ENCODE data around the gene PLA2R1.

The PLA2R1 gene

GRCh38 chr2:160104115-160104514 is 41.7 kb upstream of the PLA2R1 start:
- H3K79me2 ChIP-seq (ENCODE audit: insufficient read depth, low read length): no peaks in the 10 kb centered on the region
- no peaks in the 10 kb centered on the region for H3K27me3 ChIP-seq (ENCODE audit: insufficient read depth, low read length)
- no peak overlapping the region for H3K9ac ChIP-seq (ENCODE audit: low read length)
- H3K9me2 ChIP-seq (ENCODE audit: low read depth, low read length): no peaks in the 10 kb centered on the region
- H3K27ac ChIP-seq (ENCODE audit: low read depth, low read length, poor library complexity, severe bottlenecking): no peak overlapping the region
- no peaks in the 10 kb centered on the region for H3K9me3 ChIP-seq (ENCODE audit: low read length)
- H3K4me2 ChIP-seq (ENCODE audit: low read length): no peak overlapping the region
- no peak overlapping the region for H2AFZ ChIP-seq (ENCODE audit: low read length)
- H3K4me3 ChIP-seq (ENCODE audit: low read depth, low read length, poor library complexity, severe bottlenecking): no peak overlapping the region
- H4K20me1 ChIP-seq (ENCODE audit: insufficient read depth, low read length): no peaks in the 10 kb centered on the region
- TF ChIP-seq CTCF (IDR thresholded peaks at IDR 0.05; ENCODE audit: low read length): no peak
- TF ChIP-seq EZH2 (IDR thresholded peaks at IDR 0.05; ENCODE audit: borderline replicate concordance, low read length): no peak
- H3K36me3 ChIP-seq (ENCODE audit: insufficient read depth, low read length): no peaks in the 10 kb centered on the region
- H3K4me1 ChIP-seq (ENCODE audit: insufficient read depth, low read length, severe bottlenecking): no peaks in the 10 kb centered on the region
- no peaks in the 10 kb centered on the region for H3F3A ChIP-seq (ENCODE audit: insufficient read depth, low read length)

GRCh38 chr2:160097326-160097725 is 34.9 kb upstream of the PLA2R1 start:
- no peaks in the 10 kb centered on the region for H3K4me1 ChIP-seq (ENCODE audit: insufficient read depth, low read length, severe bottlenecking)
- no peak overlapping the region for H3K4me3 ChIP-seq (ENCODE audit: low read depth, low read length, poor library complexity, severe bottlenecking)
- no peaks in the 10 kb centered on the region for H3K9me3 ChIP-seq (ENCODE audit: low read length)
- no peaks in the 10 kb centered on the region for H3K9me2 ChIP-seq (ENCODE audit: low read depth, low read length)
- no peak overlapping the region for H3K9ac ChIP-seq (ENCODE audit: low read length)
- H3K36me3 ChIP-seq (ENCODE audit: insufficient read depth, low read length): no peaks in the 10 kb centered on the region
- TF ChIP-seq CTCF (IDR thresholded peaks at IDR 0.05; ENCODE audit: low read length): no peak
- no peak for TF ChIP-seq EZH2 (IDR thresholded peaks at IDR 0.05; ENCODE audit: borderline replicate concordance, low read length)
- no peak overlapping the region for H2AFZ ChIP-seq (ENCODE audit: low read length)
- H4K20me1 ChIP-seq (ENCODE audit: insufficient read depth, low read length): no peaks in the 10 kb centered on the region
- no peak overlapping the region for H3K4me2 ChIP-seq (ENCODE audit: low read length)
- no peaks in the 10 kb centered on the region for H3K27me3 ChIP-seq (ENCODE audit: insufficient read depth, low read length)
- no peaks in the 10 kb centered on the region for H3K79me2 ChIP-seq (ENCODE audit: insufficient read depth, low read length)
- no peaks in the 10 kb centered on the region for H3F3A ChIP-seq (ENCODE audit: insufficient read depth, low read length)
- H3K27ac ChIP-seq (ENCODE audit: low read depth, low read length, poor library complexity, severe bottlenecking): no peak overlapping the region

- TF ChIP-seq EZH2 (IDR thresholded peaks at IDR 0.05; ENCODE audit: borderline replicate concordance, low read length) (no peak), CTCF (IDR thresholded peaks at IDR 0.05; ENCODE audit: low read length) (no peak)
Observed at GRCh38 chr2:160096409-160096808, 34.0 kb upstream of the PLA2R1 start.

More at GRCh38 chr2:160096409-160096808, 34.0 kb upstream of the PLA2R1 start:
- H3K27ac ChIP-seq (ENCODE audit: low read depth, low read length, poor library complexity, severe bottlenecking): no peak overlapping the region
- H3K9me2 ChIP-seq (ENCODE audit: low read depth, low read length): no peaks in the 10 kb centered on the region
- no peak overlapping the region for H3K9ac ChIP-seq (ENCODE audit: low read length)
- no peaks in the 10 kb centered on the region for H3K27me3 ChIP-seq (ENCODE audit: insufficient read depth, low read length)
- H3K79me2 ChIP-seq (ENCODE audit: insufficient read depth, low read length): no peaks in the 10 kb centered on the region
- H3K9me3 ChIP-seq (ENCODE audit: low read length): no peaks in the 10 kb centered on the region
- H3K4me2 ChIP-seq (ENCODE audit: low read length): no peak overlapping the region
- no peak overlapping the region for H2AFZ ChIP-seq (ENCODE audit: low read length)
- H4K20me1 ChIP-seq (ENCODE audit: insufficient read depth, low read length): no peaks in the 10 kb centered on the region
- no peaks in the 10 kb centered on the region for H3K36me3 ChIP-seq (ENCODE audit: insufficient read depth, low read length)
- no peaks in the 10 kb centered on the region for H3K4me1 ChIP-seq (ENCODE audit: insufficient read depth, low read length, severe bottlenecking)
- H3K4me3 ChIP-seq (ENCODE audit: low read depth, low read length, poor library complexity, severe bottlenecking): no peak overlapping the region
- no peaks in the 10 kb centered on the region for H3F3A ChIP-seq (ENCODE audit: insufficient read depth, low read length)
